GM21423 (cell line): Measurements from ENCODE around the gene KDSR.

ENCODE experiments used
- ATAC-seq: cut with Tn5 transposase; IDR thresholded peaks from one replicate; pipeline ENCODE4 v1.9.1; 2021; ENCODE audit warnings: mild to moderate bottlenecking, moderate library complexity; ENCODE audit not compliant: unreplicated experiment

The KDSR gene

GRCh38 chr18:63307551-63308200 is 59.3 kb downstream of the KDSR start:
- ATAC-seq = no peak

GRCh38 chr18:63306819-63307550 is 60.0 kb downstream of the KDSR start:
- ATAC-seq = no peak

GRCh38 chr18:63306249-63306648 is 60.8 kb downstream of the KDSR start:
- no peak for ATAC-seq

GRCh38 chr18:63303547-63303946 is 63.5 kb downstream of the KDSR start:
- ATAC-seq = no peak

- peak; percentile 32 for ATAC-seq
These were observed 64.2 kb downstream of the KDSR start for GRCh38 chr18:63302636-63303405.

GRCh38 chr18:63302220-63302619 is 64.8 kb downstream of the KDSR start:
- no peak for ATAC-seq

- ATAC-seq = no peak
These were observed 65.6 kb downstream of the KDSR start for GRCh38 chr18:63301434-63301833.

GRCh38 chr18:63299837-63300745 is 66.9 kb downstream of the KDSR start:
- peak; percentile 64 for ATAC-seq

GRCh38 chr18:63298400-63299365 is 68.3 kb downstream of the KDSR start:
- no peak for ATAC-seq

GRCh38 chr18:63297687-63298399 is 69.2 kb downstream of the KDSR start:
- ATAC-seq = no peak

- no peak for ATAC-seq
These were observed 73.1 kb downstream of the KDSR start for GRCh38 chr18:63293935-63294334.

GRCh38 chr18:63292831-63293683 is 73.9 kb downstream of the KDSR start:
- ATAC-seq = peak; percentile 65

GRCh38 chr18:63291278-63291677 is 75.7 kb downstream of the KDSR start:
- ATAC-seq = no peak

- no peak for ATAC-seq
These were observed 76.2 kb downstream of the KDSR start for GRCh38 chr18:63290821-63291200.

GRCh38 chr18:63290166-63290820 is 76.7 kb downstream of the KDSR start:
- ATAC-seq = no peak

GRCh38 chr18:63288311-63288710 is 78.7 kb downstream of the KDSR start:
- no peak for ATAC-seq

- ATAC-seq = no peak
These were observed 79.2 kb downstream of the KDSR start for GRCh38 chr18:63287691-63288220.
